A549 (cell line): ENCODE data around the gene RPL28.
A peak's percentile ranks its signal among the peaks of the same experiment; 100 is the strongest.

Experiments used
- ATOH8 ChIP-seq: fragments of 250-450 bp; sonication (Bioruptor Pico); IDR thresholded peaks from 2 replicates; pipeline ENCODE4 v1.5.0; 2020; ENCODE audit warnings: low read depth, mild to moderate bottlenecking, moderate library complexity
- EP300 ChIP-seq, 2 experiments: fragments of >200 bp; sonication (Bioruptor Twin); formaldehyde crosslinking; IDR thresholded peaks; 2 replicates in 1 of 2; 3 replicates in 1 of 2; pipeline ENCODE4 v1.6.1; 2016 to 2017
- HDAC2 ChIP-seq: fragments of 200-600 bp; sonication (generic); IDR thresholded peaks from 2 replicates; pipeline ENCODE4 v1.6.1; 2016
- HEYL ChIP-seq: fragments of 250-450 bp; sonication (Bioruptor Pico); IDR thresholded peaks from 2 replicates; pipeline ENCODE4 v1.8.0; 2021; ENCODE audit warnings: mild to moderate bottlenecking, moderate library complexity
- JUN ChIP-seq, 2 experiments: fragments of >200 bp; sonication (Bioruptor Twin); formaldehyde crosslinking; IDR thresholded peaks; 2 replicates in 1 of 2; 3 replicates in 1 of 2; pipeline ENCODE4 v1.6.1; 2016 to 2017
- MAZ ChIP-seq: fragments of 150-350 bp; IDR thresholded peaks from 2 replicates; pipeline ENCODE4 v1.6.1; 2014; ENCODE audit warnings: antibody characterized with exemption, low read depth, low read length, borderline replicate concordance
- PHF8 ChIP-seq: fragments of 200-600 bp; sonication (generic); IDR thresholded peaks from 2 replicates; pipeline ENCODE4 v1.6.1; 2016; ENCODE audit warnings: low read depth, mild to moderate bottlenecking, antibody characterized with exemption, moderate library complexity, borderline replicate concordance
- RAD21 ChIP-seq, 2 experiments: fragments of >200 bp in 1 of 2; sonication (Bioruptor Twin) in 1 of 2; formaldehyde crosslinking in 1 of 2; IDR thresholded peaks in 1 of 2; conservative IDR thresholded peaks in 1 of 2; 2 replicates in 1 of 2; 3 replicates in 1 of 2; pipeline ENCODE4 v1.6.1; 2012 to 2018; ENCODE audit warnings: inconsistent platforms in 1 of 2
- REST ChIP-seq: fragments of 200-600 bp; sonication (generic); IDR thresholded peaks from 2 replicates; pipeline ENCODE4 v1.6.1; 2016; ENCODE audit warnings: antibody characterized with exemption, mild to moderate bottlenecking, moderate library complexity
- RFX5 ChIP-seq: fragments of 450-650 bp; IDR thresholded peaks from 2 replicates; pipeline ENCODE4 v1.7.1; 2014; ENCODE audit warnings: antibody characterized with exemption, mild to moderate bottlenecking, moderate library complexity
- USF2 ChIP-seq: fragments of 450-650 bp; IDR thresholded peaks from 2 replicates; pipeline ENCODE4 v1.6.1; 2014; ENCODE audit warnings: antibody characterized with exemption
- TF ChIP-seq, protein P1 (sequence below): fragments of >200 bp; sonication (Bioruptor Twin); formaldehyde crosslinking; IDR thresholded peaks from 3 replicates; pipeline ENCODE4 v1.5.1; 2016

DNA sequence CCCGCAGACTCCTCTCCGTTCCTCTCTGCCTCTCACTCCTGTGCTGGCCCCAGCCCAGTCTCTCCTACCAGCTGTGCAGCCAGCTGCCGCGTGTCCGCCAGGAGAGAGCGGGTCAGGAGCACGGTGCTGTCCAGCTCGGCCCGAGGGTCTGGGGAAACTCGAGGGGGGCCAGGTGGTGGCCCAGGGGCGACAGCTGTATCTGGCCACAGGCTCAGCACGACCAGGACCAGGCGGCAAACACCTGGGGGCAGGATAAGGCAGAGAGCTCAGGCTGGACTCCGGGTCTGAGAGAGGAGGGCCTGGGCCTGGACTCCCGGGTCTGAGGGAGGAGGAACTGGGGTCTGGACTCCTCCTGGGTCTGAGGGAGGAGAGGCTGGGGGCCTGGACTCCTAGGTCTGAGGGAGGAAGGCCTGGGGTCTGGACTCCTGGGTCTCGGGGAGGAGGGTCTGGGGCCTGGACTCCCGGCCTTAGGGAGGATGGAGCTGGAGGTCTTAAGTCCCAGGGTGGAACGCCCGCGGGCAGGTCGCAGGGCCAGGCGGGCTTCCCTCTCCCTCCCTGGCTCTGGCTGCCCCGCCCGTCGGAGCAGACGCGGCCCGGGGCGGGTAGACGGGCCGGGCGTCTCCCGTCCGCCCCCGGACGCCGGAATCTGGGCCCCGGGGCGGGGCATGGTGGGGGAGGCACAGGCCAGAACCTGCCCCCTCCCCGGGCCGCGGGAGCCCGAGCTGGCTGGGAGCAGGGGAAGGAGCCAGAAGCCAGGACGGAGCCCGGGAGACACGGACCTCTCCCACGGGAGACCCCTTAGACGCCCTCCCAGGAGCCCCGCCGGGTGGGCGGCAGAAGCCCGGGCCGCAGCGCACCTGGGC is 16.8 kb upstream of the RPL28 start:
- TF ChIP-seq EP300 (IDR thresholded peaks at IDR 0.05) (no peak), REST (no peak), RFX5 (no peak), PHF8 (no peak), USF2 (no peak), RAD21 (conservative IDR thresholded peaks at IDR 0.05 in 1 of 2, IDR thresholded peaks at IDR 0.05 in 1 of 2) (no peak), HEYL (CRISPR knock-in tag) (no peak), JUN (IDR thresholded peaks at IDR 0.05) (peak; percentile 34 to 38; a peak in 3 of 5 replicates), HDAC2 (no peak), MAZ (0 out of 2 replicates have a peak, but pooled peaks have one; percentile 21), ATOH8 (no peak)
- TF ChIP-seq, protein P1, sequence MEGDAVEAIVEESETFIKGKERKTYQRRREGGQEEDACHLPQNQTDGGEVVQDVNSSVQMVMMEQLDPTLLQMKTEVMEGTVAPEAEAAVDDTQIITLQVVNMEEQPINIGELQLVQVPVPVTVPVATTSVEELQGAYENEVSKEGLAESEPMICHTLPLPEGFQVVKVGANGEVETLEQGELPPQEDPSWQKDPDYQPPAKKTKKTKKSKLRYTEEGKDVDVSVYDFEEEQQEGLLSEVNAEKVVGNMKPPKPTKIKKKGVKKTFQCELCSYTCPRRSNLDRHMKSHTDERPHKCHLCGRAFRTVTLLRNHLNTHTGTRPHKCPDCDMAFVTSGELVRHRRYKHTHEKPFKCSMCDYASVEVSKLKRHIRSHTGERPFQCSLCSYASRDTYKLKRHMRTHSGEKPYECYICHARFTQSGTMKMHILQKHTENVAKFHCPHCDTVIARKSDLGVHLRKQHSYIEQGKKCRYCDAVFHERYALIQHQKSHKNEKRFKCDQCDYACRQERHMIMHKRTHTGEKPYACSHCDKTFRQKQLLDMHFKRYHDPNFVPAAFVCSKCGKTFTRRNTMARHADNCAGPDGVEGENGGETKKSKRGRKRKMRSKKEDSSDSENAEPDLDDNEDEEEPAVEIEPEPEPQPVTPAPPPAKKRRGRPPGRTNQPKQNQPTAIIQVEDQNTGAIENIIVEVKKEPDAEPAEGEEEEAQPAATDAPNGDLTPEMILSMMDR: no peak
